ENCODE data around the gene SLC38A11.

SLC38A11 gene

GRCh38 chr2:164875334-164876205 is 79.8 kb downstream of the SLC38A11 start:
- no peaks in the 10 kb centered on the region for H3K36me3 ChIP-seq (ENCODE audit: control insufficient read depth in 2 of 2, insufficient read depth in 1 of 2, low read length in 2 of 2)
- H3K9me3 ChIP-seq (ENCODE audit: control insufficient read depth, insufficient read depth, low read depth, low read length), result no peaks in the 10 kb centered on the region
- no peak overlapping the region for H3K4me3 ChIP-seq (ENCODE audit: low read depth, low read length)
- POLR2A ChIA-PET, result no interaction called here
- 0 out of 2 replicates have a peak, but pooled peaks cover 2% of the 10 kb centered on the region for H3K4me1 ChIP-seq (ENCODE audit: control insufficient read depth, insufficient read depth, low read length)
- no peak for TF ChIP-seq ZNF211 (tag by site-specific recombination; IDR thresholded peaks at IDR 0.05; ENCODE audit: low read depth)
- TF ChIP-seq ZBTB48 (tag by site-specific recombination; IDR thresholded peaks at IDR 0.05), result no peak
- TF ChIP-seq ZBTB11 (tag by site-specific recombination; conservative IDR thresholded peaks at IDR 0.05; ENCODE audit: low read depth), result no peak
- TF ChIP-seq ZBTB21 (tag by site-specific recombination; IDR thresholded peaks at IDR 0.05), result no peak
- no peak for TF ChIP-seq ZNF48 (tag by site-specific recombination; IDR thresholded peaks at IDR 0.05)
- no peak for TF ChIP-seq ZNF19 (tag by site-specific recombination; IDR thresholded peaks at IDR 0.05; ENCODE audit: low read depth)
- TF ChIP-seq SP2 (tag by site-specific recombination; IDR thresholded peaks at IDR 0.05), result no peak
- TF ChIP-seq, protein P1, sequence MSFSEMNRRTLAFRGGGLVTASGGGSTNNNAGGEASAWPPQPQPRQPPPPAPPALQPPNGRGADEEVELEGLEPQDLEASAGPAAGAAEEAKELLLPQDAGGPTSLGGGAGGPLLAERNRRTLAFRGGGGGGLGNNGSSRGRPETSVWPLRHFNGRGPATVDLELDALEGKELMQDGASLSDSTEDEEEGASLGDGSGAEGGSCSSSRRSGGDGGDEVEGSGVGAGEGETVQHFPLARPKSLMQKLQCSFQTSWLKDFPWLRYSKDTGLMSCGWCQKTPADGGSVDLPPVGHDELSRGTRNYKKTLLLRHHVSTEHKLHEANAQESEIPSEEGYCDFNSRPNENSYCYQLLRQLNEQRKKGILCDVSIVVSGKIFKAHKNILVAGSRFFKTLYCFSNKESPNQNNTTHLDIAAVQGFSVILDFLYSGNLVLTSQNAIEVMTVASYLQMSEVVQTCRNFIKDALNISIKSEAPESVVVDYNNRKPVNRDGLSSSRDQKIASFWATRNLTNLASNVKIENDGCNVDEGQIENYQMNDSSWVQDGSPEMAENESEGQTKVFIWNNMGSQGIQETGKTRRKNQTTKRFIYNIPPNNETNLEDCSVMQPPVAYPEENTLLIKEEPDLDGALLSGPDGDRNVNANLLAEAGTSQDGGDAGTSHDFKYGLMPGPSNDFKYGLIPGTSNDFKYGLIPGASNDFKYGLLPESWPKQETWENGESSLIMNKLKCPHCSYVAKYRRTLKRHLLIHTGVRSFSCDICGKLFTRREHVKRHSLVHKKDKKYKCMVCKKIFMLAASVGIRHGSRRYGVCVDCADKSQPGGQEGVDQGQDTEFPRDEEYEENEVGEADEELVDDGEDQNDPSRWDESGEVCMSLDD (tag by site-specific recombination; IDR thresholded peaks at IDR 0.05), result no peak
- TF ChIP-seq ZIC2 (tag by site-specific recombination; IDR thresholded peaks at IDR 0.05), result no peak
- no peak for TF ChIP-seq ZNF529 (tag by site-specific recombination; IDR thresholded peaks at IDR 0.05; ENCODE audit: insufficient replicate concordance)
- no peak for TF ChIP-seq ZNF623 (tag by site-specific recombination; IDR thresholded peaks at IDR 0.05)
- TF ChIP-seq, protein P2, sequence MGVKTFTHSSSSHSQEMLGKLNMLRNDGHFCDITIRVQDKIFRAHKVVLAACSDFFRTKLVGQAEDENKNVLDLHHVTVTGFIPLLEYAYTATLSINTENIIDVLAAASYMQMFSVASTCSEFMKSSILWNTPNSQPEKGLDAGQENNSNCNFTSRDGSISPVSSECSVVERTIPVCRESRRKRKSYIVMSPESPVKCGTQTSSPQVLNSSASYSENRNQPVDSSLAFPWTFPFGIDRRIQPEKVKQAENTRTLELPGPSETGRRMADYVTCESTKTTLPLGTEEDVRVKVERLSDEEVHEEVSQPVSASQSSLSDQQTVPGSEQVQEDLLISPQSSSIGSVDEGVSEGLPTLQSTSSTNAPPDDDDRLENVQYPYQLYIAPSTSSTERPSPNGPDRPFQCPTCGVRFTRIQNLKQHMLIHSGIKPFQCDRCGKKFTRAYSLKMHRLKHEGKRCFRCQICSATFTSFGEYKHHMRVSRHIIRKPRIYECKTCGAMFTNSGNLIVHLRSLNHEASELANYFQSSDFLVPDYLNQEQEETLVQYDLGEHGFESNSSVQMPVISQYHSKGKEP (tag by site-specific recombination; IDR thresholded peaks at IDR 0.05), result no peak
- TF ChIP-seq TSHZ1 (tag by site-specific recombination; IDR thresholded peaks at IDR 0.05; ENCODE audit: borderline replicate concordance), result no peak
- TF ChIP-seq ZNF701 (tag by site-specific recombination; IDR thresholded peaks at IDR 0.05), result no peak
- no peak overlapping the region for H3K27ac ChIP-seq (ENCODE audit: extremely low read depth, low read depth, low read length)
- CTCF ChIA-PET, result interaction anchor here (1.0 kb wide), 1 partner anchor 35 kb away, joined by 4 read pairs; no protein-coding TSS in a partner anchor
